NCI-H524 (cell line): ENCODE data around the gene AK8.
"Not testable (repeated sequence)": the region's sequence is repeated elsewhere in the genome, so short reads cannot be mapped to it uniquely, and the experiment has no call there.

Source experiments
- DNase-seq, 2 experiments: peaks; one replicate each; lab custom pipeline; 2025; lab: John Stamatoyannopoulos, UW

Gene AK8

GRCh38 chr9:132797861-132798659, 80.0 kb downstream of the AK8 start:
- no peak for DNase-seq

GRCh38 chr9:132795511-132796303, 82.4 kb downstream of the AK8 start:
- DNase-seq: no peak

- no peak for DNase-seq
Observed at GRCh38 chr9:132794730-132795380, 83.2 kb downstream of the AK8 start.

DNA sequence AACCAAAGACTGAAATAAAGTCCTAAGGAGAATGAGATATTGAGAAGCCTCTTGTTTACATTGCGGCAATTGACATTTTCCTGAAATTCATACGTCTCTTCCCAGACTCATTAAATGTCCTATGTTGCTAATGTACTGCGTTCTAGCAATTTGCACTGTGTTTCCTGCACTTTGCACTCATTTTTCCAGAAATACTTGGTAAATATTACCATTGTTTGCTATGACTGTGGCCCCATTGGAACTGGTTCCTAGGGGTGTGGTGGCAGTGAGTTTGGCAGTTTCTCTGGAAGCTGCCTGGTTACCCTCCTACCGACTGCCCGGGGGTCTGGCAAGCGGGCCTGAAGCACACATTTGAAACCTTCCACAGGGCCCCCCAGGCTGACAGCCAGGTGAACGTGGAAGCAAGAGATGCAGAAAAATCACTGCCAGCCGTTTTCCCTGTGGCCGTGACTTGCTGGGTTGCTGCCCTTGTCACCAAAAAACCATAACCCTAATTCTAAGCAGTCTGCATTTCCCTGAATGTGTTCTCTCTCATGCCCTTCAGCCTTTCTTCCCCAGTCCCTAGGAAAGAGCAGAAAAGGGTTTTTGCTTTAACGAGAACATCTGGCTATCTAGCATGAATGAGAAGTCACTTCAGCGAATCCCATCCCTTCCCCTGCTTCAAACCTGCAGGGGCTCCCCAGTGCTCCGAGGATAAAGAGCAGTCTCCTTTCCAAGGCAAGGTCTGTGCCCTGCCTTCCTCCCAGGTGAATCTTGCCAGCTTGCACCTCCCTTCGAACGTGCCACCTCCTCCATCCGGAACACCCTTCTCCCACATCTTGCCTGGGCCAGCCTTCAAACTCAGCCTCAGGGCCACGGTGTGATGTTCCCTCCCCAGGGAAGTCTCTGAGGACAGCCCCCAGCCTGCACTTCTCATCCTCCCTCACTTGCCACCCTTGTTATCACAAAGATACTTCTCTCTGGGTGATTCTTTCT, 84.2 kb downstream of the AK8 start:
- DNase-seq: no peak

GRCh38 chr9:132792547-132792946, 85.5 kb downstream of the AK8 start:
- DNase-seq: no peak

DNA sequence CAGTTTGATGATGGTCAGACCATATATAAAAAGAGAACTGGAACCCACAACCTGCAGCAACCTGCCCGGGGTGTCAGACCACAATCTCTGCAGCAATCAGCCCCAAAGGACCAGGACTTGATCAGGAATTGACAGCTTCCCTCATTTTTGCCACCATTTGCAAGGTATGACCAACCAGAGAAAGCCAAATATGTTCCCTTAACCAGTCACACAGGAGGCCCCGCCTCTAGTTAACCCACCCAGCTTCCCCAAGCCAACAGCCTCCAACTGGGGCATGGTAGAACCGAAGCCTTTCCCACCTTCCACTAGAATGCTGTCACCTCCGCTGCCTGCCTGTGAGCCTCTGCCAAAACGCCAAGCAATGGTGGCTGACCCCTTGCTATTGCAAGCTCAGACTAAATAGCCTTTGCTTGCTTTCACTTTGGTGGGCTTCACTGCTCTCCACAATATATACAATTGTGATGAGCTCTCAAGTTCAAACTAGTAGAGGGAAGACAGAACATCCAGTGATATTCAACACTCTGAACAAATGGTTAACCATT, 86.3 kb downstream of the AK8 start:
- no peak for DNase-seq

- DNase-seq: no peak
Observed at GRCh38 chr9:132789719-132790118, 88.4 kb downstream of the AK8 start.

- DNase-seq: no peak
Observed at GRCh38 chr9:132788378-132788777, 89.7 kb downstream of the AK8 start.

DNA sequence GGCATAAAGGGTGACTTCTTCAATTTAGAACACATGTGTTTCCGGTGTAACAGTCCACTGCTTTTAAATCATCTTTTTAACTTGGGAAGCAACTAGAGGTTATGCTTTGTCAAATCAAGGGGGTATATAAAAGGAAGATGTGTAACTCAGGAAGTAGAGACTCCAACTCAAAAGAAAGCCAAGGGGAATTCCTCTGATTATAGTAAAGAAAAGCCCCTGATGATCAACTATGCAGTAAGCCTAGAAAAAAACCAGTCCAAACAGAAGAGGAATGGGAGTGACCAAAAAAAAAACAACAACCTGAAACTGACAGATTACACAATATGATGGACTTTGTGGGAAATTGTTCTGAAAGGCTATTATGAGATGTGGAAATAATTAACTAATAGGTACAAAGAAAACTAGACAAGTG, 90.3 kb downstream of the AK8 start:
- no peak for DNase-seq

- DNase-seq: no peak
Observed at GRCh38 chr9:132784286-132784830, 93.7 kb downstream of the AK8 start.

DNA sequence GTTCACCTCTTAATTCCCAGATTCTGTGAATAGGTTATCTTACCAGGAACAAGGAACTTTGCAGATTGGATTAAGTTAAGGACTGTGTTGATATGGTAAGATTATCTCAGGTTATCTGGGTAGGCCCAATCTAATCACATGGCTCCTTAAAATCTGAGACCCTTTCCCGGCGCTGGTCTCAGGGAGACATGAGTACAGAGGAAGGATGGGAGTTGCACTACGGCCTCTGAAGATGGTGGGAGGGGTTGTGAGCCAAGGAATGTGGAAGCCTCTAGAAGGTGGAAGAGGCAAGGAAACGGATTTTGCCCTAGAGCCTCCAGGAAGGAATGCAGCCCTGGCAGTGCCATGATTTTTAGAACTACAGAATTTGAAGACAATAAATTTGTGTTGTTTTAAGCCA, 95.1 kb downstream of the AK8 start:
- DNase-seq: no peak

GRCh38 chr9:132782037-132782436, 96.0 kb downstream of the AK8 start:
- DNase-seq: no peak

DNA sequence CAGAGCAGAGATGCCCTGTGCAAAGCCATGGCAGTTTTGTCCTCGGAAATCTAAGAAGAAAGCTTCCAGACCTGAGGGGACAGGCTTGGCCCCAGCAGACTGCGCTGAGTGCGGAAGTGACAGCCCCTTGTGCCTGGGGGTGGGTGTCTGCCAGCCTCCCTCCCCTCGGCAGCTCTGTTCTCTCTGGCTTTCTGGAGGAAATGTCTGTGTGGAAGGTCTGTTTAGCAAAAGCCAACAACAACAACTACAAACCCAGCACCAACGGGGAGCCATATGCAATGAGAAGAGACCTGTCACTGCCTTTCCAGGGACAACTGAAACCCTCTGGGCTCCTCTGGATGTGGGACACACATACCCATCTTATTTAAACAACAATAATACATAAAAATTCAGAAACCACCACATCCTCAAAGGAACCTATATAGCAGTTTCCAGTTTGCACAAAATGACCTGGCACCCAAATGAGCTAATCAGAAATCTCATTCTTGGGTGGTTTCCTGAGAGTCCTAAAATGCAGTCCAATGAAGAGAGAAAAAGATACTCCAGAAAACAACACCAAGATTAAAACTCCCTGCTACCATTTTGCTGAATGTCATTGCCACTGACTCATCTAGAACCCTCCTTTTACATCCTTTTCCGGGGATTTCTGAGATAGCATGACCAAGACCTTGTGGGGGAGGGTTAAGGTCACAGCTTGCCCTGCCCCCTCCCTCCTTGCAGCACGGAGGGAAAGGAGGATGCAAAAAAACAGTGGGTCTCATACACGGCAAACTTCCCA, 97.7 kb downstream of the AK8 start:
- DNase-seq: no peak

DNA sequence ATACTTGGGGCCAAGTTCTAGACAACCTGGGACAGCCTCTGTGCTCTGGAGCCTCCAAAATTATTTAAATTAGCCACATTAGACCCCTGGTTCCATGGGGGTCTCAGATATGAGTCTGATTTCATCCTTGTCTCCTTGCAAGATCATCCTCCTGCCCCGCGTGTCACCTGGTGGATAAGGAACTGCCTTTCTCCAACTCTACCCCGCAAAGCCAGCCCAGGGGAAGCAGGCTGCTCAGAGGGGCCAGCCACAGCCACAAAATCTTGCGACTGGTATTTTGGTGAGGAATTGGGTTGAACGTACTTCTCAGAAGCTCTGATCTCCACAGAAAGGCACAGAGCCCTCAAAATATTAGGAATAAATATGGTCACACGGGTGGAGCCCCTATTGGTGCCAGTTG, 101.2 kb downstream of the AK8 start:
- no peak for DNase-seq

DNA sequence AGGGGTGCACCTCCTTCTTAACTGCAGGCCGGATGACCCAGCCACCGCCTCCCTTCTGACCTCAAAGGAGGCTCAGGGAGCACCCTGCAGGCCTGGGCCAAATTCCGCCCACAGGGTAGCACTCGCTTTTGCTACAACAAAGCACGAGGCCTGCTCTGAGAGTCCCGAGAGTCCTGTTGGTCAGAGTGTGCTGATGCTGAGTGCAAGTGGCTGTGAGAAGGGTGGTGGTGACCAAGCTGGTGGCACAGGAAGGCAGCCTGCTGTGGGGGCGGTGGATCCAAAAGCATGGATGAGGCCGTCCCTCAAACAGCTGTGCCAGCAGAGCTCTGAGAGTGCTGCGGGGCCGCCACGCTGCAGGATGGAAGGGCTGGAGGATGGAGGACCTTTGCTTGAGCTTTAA, 101.8 kb downstream of the AK8 start:
- DNase-seq: no peak

GRCh38 chr9:132775720-132776119, 102.4 kb downstream of the AK8 start:
- DNase-seq: no peak

DNA sequence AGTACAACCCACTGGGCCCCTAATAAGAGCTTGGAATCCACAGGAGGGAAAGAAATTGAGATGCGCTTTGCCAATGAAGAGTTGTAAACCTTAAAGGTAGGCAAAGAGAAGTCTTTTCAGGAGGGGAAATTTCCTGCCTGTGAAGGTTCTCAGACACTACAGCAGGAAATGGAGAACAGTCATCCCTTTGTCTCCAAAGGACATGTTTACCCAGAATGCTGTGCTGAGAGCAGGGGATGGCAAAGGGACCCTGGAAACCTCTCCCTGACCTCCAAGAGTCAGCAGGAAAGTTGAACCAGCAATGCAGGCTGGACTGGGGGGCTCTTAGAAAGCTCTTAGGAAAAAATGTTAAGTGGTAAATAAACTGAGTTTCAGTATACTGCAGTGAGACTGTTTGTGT, 103.2 kb downstream of the AK8 start:
- no peak for DNase-seq

DNA sequence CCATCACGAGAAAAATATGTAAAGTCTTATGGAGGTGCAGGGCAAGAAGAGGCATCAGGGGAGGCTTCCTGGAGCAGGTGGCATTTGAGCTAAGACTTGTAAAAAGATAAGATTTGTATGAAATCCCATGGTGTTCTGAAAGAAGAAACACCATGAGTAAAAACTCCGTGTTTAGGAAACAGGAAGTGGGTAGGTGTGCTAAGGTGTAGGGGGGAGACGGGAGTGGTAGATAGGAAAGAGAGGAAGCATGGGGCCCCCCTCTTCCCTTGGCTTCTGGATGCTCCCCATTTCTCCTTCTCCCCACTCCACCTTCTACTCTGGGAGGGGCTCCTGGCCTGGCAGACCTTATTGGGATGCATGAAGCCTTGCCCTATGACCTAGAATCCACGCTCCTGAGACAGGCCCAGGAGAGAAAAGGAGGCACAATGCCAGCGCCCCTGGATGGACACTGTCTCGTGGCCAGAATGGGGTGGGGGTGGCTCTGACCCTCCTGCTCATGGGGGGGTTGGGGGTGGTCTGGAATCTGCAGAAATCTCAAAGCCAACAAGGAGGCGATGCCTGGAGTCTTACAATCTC, 104.2 kb downstream of the AK8 start:
- DNase-seq: no peak

GRCh38 chr9:132773093-132773492, 105.0 kb downstream of the AK8 start:
- no peak for DNase-seq

- DNase-seq: not testable (repeated sequence)
Observed at GRCh38 chr9:132771752-132772151, 106.3 kb downstream of the AK8 start.
